OCI-LY1 (cell line): ENCODE measurements around the gene TUFT1.

Experiments used
- H2AFZ ChIP-seq: fragments of 200-600 bp; sonication (generic), shearing (Covaris generic); 2 replicates; pipeline ENCODE4 v1.6.0; 2014; ENCODE audit warnings: antibody characterized with exemption, mild to moderate bottlenecking, low read length
- H3F3A ChIP-seq: fragments of 200-600 bp; sonication (generic), shearing (Covaris generic); 2 replicates; pipeline ENCODE4 v1.6.0; 2014; ENCODE audit warnings: mild to moderate bottlenecking, antibody characterized with exemption, low read length, moderate library complexity; ENCODE audit not compliant: insufficient read depth
- H3K27ac ChIP-seq: fragments of 200-600 bp; sonication (generic); 2 replicates; pipeline ENCODE4 v1.5.1; 2014; ENCODE audit warnings: low read length, mixed run types, mild to moderate bottlenecking, low read depth; ENCODE audit not compliant: poor library complexity, severe bottlenecking
- H3K27me3 ChIP-seq: fragments of 200-600 bp; sonication (generic); 2 replicates; pipeline ENCODE4 v1.6.0; 2014; ENCODE audit warnings: antibody characterized with exemption, mild to moderate bottlenecking, low read length, moderate library complexity; ENCODE audit not compliant: insufficient read depth
- H3K36me3 ChIP-seq: fragments of 200-600 bp; sonication (generic); 2 replicates; pipeline ENCODE4 v1.6.1; 2014; ENCODE audit warnings: mild to moderate bottlenecking, antibody characterized with exemption, low read length, moderate library complexity, mixed read lengths; ENCODE audit not compliant: insufficient read depth
- H3K4me1 ChIP-seq: fragments of 200-600 bp; sonication (generic); 2 replicates; pipeline ENCODE4 v1.5.1; 2014; ENCODE audit warnings: mild to moderate bottlenecking, low read length, moderate library complexity; ENCODE audit not compliant: insufficient read depth, severe bottlenecking
- H3K4me2 ChIP-seq: fragments of 200-600 bp; sonication (generic), shearing (Covaris generic); 2 replicates; pipeline ENCODE4 v1.6.1; 2014; ENCODE audit warnings: low read length
- H3K4me3 ChIP-seq: fragments of 200-600 bp; sonication (generic); 2 replicates; pipeline ENCODE4 v1.5.1; 2014; ENCODE audit warnings: low read length, low read depth, mild to moderate bottlenecking, mixed read lengths; ENCODE audit not compliant: poor library complexity, severe bottlenecking
- H3K79me2 ChIP-seq: fragments of 200-600 bp; shearing (Covaris generic); 2 replicates; pipeline ENCODE4 v1.6.1; 2016; ENCODE audit warnings: mixed run types, low read length, mixed read lengths; ENCODE audit not compliant: insufficient read depth
- H3K9ac ChIP-seq: fragments of 200-600 bp; sonication (generic), shearing (Covaris generic); 2 replicates; pipeline ENCODE4 v1.6.1; 2014; ENCODE audit warnings: mild to moderate bottlenecking, low read length, mixed read lengths
- H3K9me2 ChIP-seq: fragments of 200-600 bp; sonication (generic), shearing (Covaris generic); 2 replicates; pipeline ENCODE4 v1.6.1; 2014; ENCODE audit warnings: low read depth, mild to moderate bottlenecking, low read length, mixed read lengths
- H3K9me3 ChIP-seq: fragments of 200-600 bp; shearing (Covaris generic); 2 replicates; pipeline ENCODE4 v1.6.1; 2014; ENCODE audit warnings: low read length, mixed read lengths
- H4K20me1 ChIP-seq: fragments of 200-600 bp; sonication (generic), shearing (Covaris generic); 2 replicates; pipeline ENCODE4 v1.6.0; 2016; ENCODE audit warnings: mild to moderate bottlenecking, low read length; ENCODE audit not compliant: insufficient read depth
- EZH2 ChIP-seq: fragments of 200-600 bp; sonication (generic), shearing (Covaris generic); IDR thresholded peaks from 2 replicates; pipeline ENCODE4 v1.8.0; 2017; ENCODE audit warnings: borderline replicate concordance, mixed run types, mild to moderate bottlenecking, antibody characterized with exemption, low read length, moderate library complexity, mixed read lengths
- TF ChIP-seq, protein P1 (sequence below): fragments of 200-600 bp; sonication (generic), shearing (Covaris generic); IDR thresholded peaks from 2 replicates; pipeline ENCODE4 v1.5.1; 2017; ENCODE audit warnings: mild to moderate bottlenecking, antibody characterized with exemption, low read length, moderate library complexity, mixed read lengths

Gene TUFT1

GRCh38 chr1:151493042-151493441 is 47.1 kb upstream of the TUFT1 start:
- no peak overlapping the region for H3K9ac ChIP-seq
- H3K4me3 ChIP-seq = no peak overlapping the region
- no peak overlapping the region for H3K27ac ChIP-seq
- TF ChIP-seq, protein P1, sequence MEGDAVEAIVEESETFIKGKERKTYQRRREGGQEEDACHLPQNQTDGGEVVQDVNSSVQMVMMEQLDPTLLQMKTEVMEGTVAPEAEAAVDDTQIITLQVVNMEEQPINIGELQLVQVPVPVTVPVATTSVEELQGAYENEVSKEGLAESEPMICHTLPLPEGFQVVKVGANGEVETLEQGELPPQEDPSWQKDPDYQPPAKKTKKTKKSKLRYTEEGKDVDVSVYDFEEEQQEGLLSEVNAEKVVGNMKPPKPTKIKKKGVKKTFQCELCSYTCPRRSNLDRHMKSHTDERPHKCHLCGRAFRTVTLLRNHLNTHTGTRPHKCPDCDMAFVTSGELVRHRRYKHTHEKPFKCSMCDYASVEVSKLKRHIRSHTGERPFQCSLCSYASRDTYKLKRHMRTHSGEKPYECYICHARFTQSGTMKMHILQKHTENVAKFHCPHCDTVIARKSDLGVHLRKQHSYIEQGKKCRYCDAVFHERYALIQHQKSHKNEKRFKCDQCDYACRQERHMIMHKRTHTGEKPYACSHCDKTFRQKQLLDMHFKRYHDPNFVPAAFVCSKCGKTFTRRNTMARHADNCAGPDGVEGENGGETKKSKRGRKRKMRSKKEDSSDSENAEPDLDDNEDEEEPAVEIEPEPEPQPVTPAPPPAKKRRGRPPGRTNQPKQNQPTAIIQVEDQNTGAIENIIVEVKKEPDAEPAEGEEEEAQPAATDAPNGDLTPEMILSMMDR = no peak
- no peak for TF ChIP-seq EZH2
- no peak overlapping the region for H2AFZ ChIP-seq
- no peaks in the 10 kb centered on the region for H3K79me2 ChIP-seq
- H3K9me2 ChIP-seq = no peaks in the 10 kb centered on the region
- H3K9me3 ChIP-seq = no peaks in the 10 kb centered on the region
- H3K4me2 ChIP-seq = no peak overlapping the region
- H4K20me1 ChIP-seq = no peaks in the 10 kb centered on the region
- H3K36me3 ChIP-seq = no peaks in the 10 kb centered on the region
- H3F3A ChIP-seq = no peaks in the 10 kb centered on the region
- no peaks in the 10 kb centered on the region for H3K4me1 ChIP-seq
- H3K27me3 ChIP-seq = no peaks in the 10 kb centered on the region

- Histone ChIP-seq H3F3A (no peaks in the 10 kb centered on the region), H3K9me3 (no peaks in the 10 kb centered on the region), H3K27me3 (no peaks in the 10 kb centered on the region), H3K4me1 (no peaks in the 10 kb centered on the region), H3K4me3 (no peak overlapping the region), H3K79me2 (no peaks in the 10 kb centered on the region), H3K9ac (no peak overlapping the region), H3K27ac (no peak overlapping the region), H2AFZ (no peak overlapping the region), H3K9me2 (no peaks in the 10 kb centered on the region), H3K36me3 (no peaks in the 10 kb centered on the region), H4K20me1 (no peaks in the 10 kb centered on the region), H3K4me2 (no peak overlapping the region)
- TF ChIP-seq, protein P1 = no peak
- TF ChIP-seq EZH2 = no peak
Measured at GRCh38 chr1:151494741-151495281, 45.3 kb upstream of the TUFT1 start.

- Histone ChIP-seq H4K20me1 (no peaks in the 10 kb centered on the region), H3F3A (no peaks in the 10 kb centered on the region), H3K9ac (no peak overlapping the region), H2AFZ (no peak overlapping the region), H3K4me3 (no peak overlapping the region), H3K36me3 (no peaks in the 10 kb centered on the region), H3K4me2 (no peak overlapping the region), H3K27ac (no peak overlapping the region), H3K9me3 (no peaks in the 10 kb centered on the region), H3K9me2 (no peaks in the 10 kb centered on the region), H3K27me3 (no peaks in the 10 kb centered on the region), H3K4me1 (no peaks in the 10 kb centered on the region), H3K79me2 (no peaks in the 10 kb centered on the region)
- TF ChIP-seq, protein P1 = no peak
- no peak for TF ChIP-seq EZH2
Measured at GRCh38 chr1:151495316-151495715, 44.8 kb upstream of the TUFT1 start.
